ENCODE measurements around the gene FAT2.
"Not testable (repeated sequence)": the region's sequence is repeated elsewhere in the genome, so short reads cannot be mapped to it uniquely, and the experiment has no call there.

Gene FAT2

GRCh38 chr5:151581812-151582583, 9.1 kb downstream of the FAT2 start:
- no peak for DNase-seq (ENCODE audit: low read depth, low spot score)

GRCh38 chr5:151581347-151581746, 9.8 kb downstream of the FAT2 start:
- DNase-seq (ENCODE audit: low read depth, low spot score), result no peak

- no peak for DNase-seq (ENCODE audit: low read depth, low spot score)
Measured at GRCh38 chr5:151580858-151581257, 10.3 kb downstream of the FAT2 start.

- DNase-seq (ENCODE audit: low read depth, low spot score), result no peak
Measured at GRCh38 chr5:151580239-151580638, 10.9 kb downstream of the FAT2 start.

- not testable (repeated sequence) for DNase-seq (ENCODE audit: low read depth, low spot score)
Measured at GRCh38 chr5:151579146-151579545, 12.0 kb downstream of the FAT2 start.

GRCh38 chr5:151578326-151579025, 12.7 kb downstream of the FAT2 start:
- no peak for DNase-seq (ENCODE audit: low read depth, low spot score)

GRCh38 chr5:151577566-151577965, 13.6 kb downstream of the FAT2 start:
- DNase-seq (ENCODE audit: low read depth, low spot score), result no peak

- no peak for DNase-seq (ENCODE audit: low read depth, low spot score)
Measured at GRCh38 chr5:151574444-151574996, 16.6 kb downstream of the FAT2 start.

- no peak for DNase-seq (ENCODE audit: low read depth, low spot score)
Measured at GRCh38 chr5:151572657-151573368, 18.3 kb downstream of the FAT2 start.

GRCh38 chr5:151571270-151572173, 19.6 kb downstream of the FAT2 start:
- DNase-seq (ENCODE audit: low read depth, low spot score), result no peak

- no peak for DNase-seq (ENCODE audit: low read depth, low spot score)
Measured at GRCh38 chr5:151570512-151571269, 20.4 kb downstream of the FAT2 start.

GRCh38 chr5:151570058-151570457, 21.1 kb downstream of the FAT2 start:
- DNase-seq (ENCODE audit: low read depth, low spot score), result no peak

- no peak for DNase-seq (ENCODE audit: low read depth, low spot score)
Measured at GRCh38 chr5:151569132-151570046, 21.7 kb downstream of the FAT2 start.

GRCh38 chr5:151568036-151568435, 23.1 kb downstream of the FAT2 start:
- DNase-seq (ENCODE audit: low read depth, low spot score), result no peak

- DNase-seq (ENCODE audit: low read depth, low spot score), result no peak
Measured at GRCh38 chr5:151565971-151566370, 25.2 kb downstream of the FAT2 start.

- no peak for DNase-seq (ENCODE audit: low read depth, low spot score)
Measured at GRCh38 chr5:151562019-151562707, 29.0 kb downstream of the FAT2 start.

GRCh38 chr5:151557951-151558350, 33.2 kb downstream of the FAT2 start:
- DNase-seq (ENCODE audit: low read depth, low spot score), result no peak

GRCh38 chr5:151557466-151557865, 33.7 kb downstream of the FAT2 start:
- no peak for DNase-seq (ENCODE audit: low read depth, low spot score)

GRCh38 chr5:151556806-151557205, 34.3 kb downstream of the FAT2 start:
- no peak for DNase-seq (ENCODE audit: low read depth, low spot score)

Measured in astrocyte of the hippocampus (primary cell).